GM23248 (cell line): ENCODE measurements around the gene FAF2. TPM values are rescaled to one million over a fixed set of nuclear protein-coding genes. Genes with fewer than 3 reads are reported as not detected.

ENCODE experiments used
- DNase-seq: peaks from one replicate; pipeline ENCODE4 v3.0.0-alpha.2; 2015
- H2AFZ ChIP-seq: fragments of 200-600 bp; sonication (generic); 2 replicates; pipeline ENCODE4 v1.6.1; 2016; ENCODE audit warnings: antibody characterized with exemption
- H3F3A ChIP-seq: fragments of 200-600 bp; sonication (generic); 2 replicates; pipeline ENCODE4 v1.6.1; 2016; ENCODE audit warnings: mild to moderate bottlenecking, antibody characterized with exemption, mixed run types; ENCODE audit not compliant: insufficient read depth
- H3K27ac ChIP-seq: fragments of 200-600 bp; sonication (generic); 2 replicates; pipeline ENCODE4 v1.5.1; 2016; ENCODE audit warnings: mild to moderate bottlenecking
- H3K27me3 ChIP-seq: fragments of 200-600 bp; sonication (generic); replicated peaks from 2 replicates; pipeline ENCODE4 v1.6.1; 2016; ENCODE audit warnings: mild to moderate bottlenecking; ENCODE audit not compliant: insufficient read depth
- H3K36me3 ChIP-seq: fragments of 200-600 bp; sonication (generic); 2 replicates; pipeline ENCODE4 v1.6.1; 2016; ENCODE audit warnings: low read depth, mild to moderate bottlenecking
- H3K4me1 ChIP-seq: fragments of 200-600 bp; sonication (generic); 2 replicates; pipeline ENCODE4 v1.6.1; 2016; ENCODE audit warnings: mild to moderate bottlenecking; ENCODE audit not compliant: insufficient read depth
- H3K4me2 ChIP-seq: fragments of 200-600 bp; sonication (generic); one replicate; pipeline ENCODE4 v1.6.1; 2016; ENCODE audit warnings: mild to moderate bottlenecking; ENCODE audit not compliant: unreplicated experiment
- H3K4me3 ChIP-seq: fragments of 200-600 bp; sonication (generic); 2 replicates; pipeline ENCODE4 v1.5.1; 2016; ENCODE audit warnings: mild to moderate bottlenecking
- H3K79me2 ChIP-seq: fragments of 200-600 bp; sonication (generic); 2 replicates; pipeline ENCODE4 v1.6.1; 2016; ENCODE audit warnings: mild to moderate bottlenecking; ENCODE audit not compliant: insufficient read depth
- H3K9ac ChIP-seq: fragments of 200-600 bp; sonication (generic); 2 replicates; pipeline ENCODE4 v1.6.1; 2016; ENCODE audit warnings: mild to moderate bottlenecking
- H3K9me2 ChIP-seq: fragments of 200-600 bp; sonication (generic); 2 replicates; pipeline ENCODE4 v1.6.1; 2016; ENCODE audit warnings: mixed run types, mild to moderate bottlenecking, moderate library complexity; ENCODE audit not compliant: insufficient read depth
- H3K9me3 ChIP-seq: fragments of 200-600 bp; sonication (generic); one replicate; pipeline ENCODE4 v1.6.1; 2017; ENCODE audit warnings: low read depth
- H4K20me1 ChIP-seq: fragments of 200-600 bp; sonication (generic); 2 replicates; pipeline ENCODE4 v1.6.0; 2016; ENCODE audit not compliant: insufficient read depth
- EZH2 ChIP-seq: fragments of 200-600 bp; sonication (generic); IDR thresholded peaks from 2 replicates; pipeline ENCODE4 v1.6.1; 2018; ENCODE audit warnings: antibody characterized with exemption, mild to moderate bottlenecking; ENCODE audit not compliant: insufficient read depth, poor library complexity, severe bottlenecking
- EZH2phosphoT487 ChIP-seq: fragments of 200-600 bp; sonication (generic); IDR thresholded peaks from 2 replicates; pipeline ENCODE4 v1.6.1; 2018; ENCODE audit warnings: antibody characterized with exemption, moderate library complexity, mild to moderate bottlenecking, low read depth; ENCODE audit not compliant: insufficient read depth
- WGBS, 2 experiments: methylation state at CpG; one replicate each; pipeline ENCODE4 v1.1.6; 2015 to 2017; ENCODE audit warnings: low lambda C conversion rate in 2 of 2, low coverage in 1 of 2; ENCODE audit errors: missing lambda C conversion rate in 2 of 2; 5-methylcytosine and 5-hydroxymethylcytosine counted together
- in situ Hi-C: fragments of 300-500 bp; cut with MboI; formaldehyde crosslinking; loops from 2 replicates; pipeline ENCODE4 v1.15.0; 2020
- polyA plus RNA-seq: library from polyadenylated mRNA; unstranded; fragments of >200 nt; fragmentation: Nextera tagmentation; extraction: Ambion mirVana; gene quantifications from 2 replicates; pipeline ENCODE4 v1.2.1, GENCODE V29; 2016
- total RNA-seq: library from RNA; depleted of rRNA; stranded (reverse); fragments of >200 nt; shearing (Covaris generic); gene quantifications from 2 replicates; pipeline ENCODE4 v1.2.3, GENCODE V29; 2014

The FAF2 gene
- total and polyA plus RNA-seq, 2 experiments from 2014 or later: 45.0 to 45.4 TPM

GRCh38 chr5:176534640-176535039 lies 86.5 kb downstream of the FAF2 start:
- Histone ChIP-seq H4K20me1 (no peaks in the 10 kb centered on the region), H3K4me1 (peaks cover 11% of the 10 kb centered on the region), H3K79me2 (peaks cover 38% of the 10 kb centered on the region), H3K27me3 (no peaks in the 10 kb centered on the region), H3F3A (peaks cover 11% of the 10 kb centered on the region), H2AFZ (no peak overlapping the region), H3K4me3 (no peak overlapping the region), H3K27ac (no peak overlapping the region), H3K4me2 (no peak overlapping the region), H3K36me3 (no peaks in the 10 kb centered on the region), H3K9me3 (no peaks in the 10 kb centered on the region), H3K9ac (no peak overlapping the region), H3K9me2 (no peaks in the 10 kb centered on the region)
- in situ Hi-C loops: no loop called here
- TF ChIP-seq EZH2phosphoT487 (no peak), EZH2 (no peak)
- WGBS, 2 experiments: 94 to 97% methylated on average over 4 of the region's 4 CpGs
- DNase-seq: peak; percentile 22

GRCh38 chr5:176535101-176535663 lies 87.0 kb downstream of the FAF2 start:
- Histone ChIP-seq H2AFZ (peak overlapping the region; percentile 98), H3K4me2 (peak overlapping the region; percentile 84), H3F3A (peaks cover 11% of the 10 kb centered on the region), H3K36me3 (no peaks in the 10 kb centered on the region), H4K20me1 (no peaks in the 10 kb centered on the region), H3K4me3 (peak overlapping the region; percentile 98), H3K4me1 (peaks cover 11% of the 10 kb centered on the region), H3K79me2 (peaks cover 38% of the 10 kb centered on the region), H3K9ac (peak overlapping the region; percentile 91), H3K27ac (peak overlapping the region; percentile 90), H3K9me2 (no peaks in the 10 kb centered on the region), H3K9me3 (no peaks in the 10 kb centered on the region), H3K27me3 (no peaks in the 10 kb centered on the region)
- WGBS, 2 experiments: 36 to 50% methylated on average over 11 of the region's 11 CpGs
- DNase-seq: peak; percentile 56
- in situ Hi-C loops: no loop called here
- TF ChIP-seq EZH2: no peak
- TF ChIP-seq EZH2phosphoT487: no peak

- in situ Hi-C loops: no loop called here
- H3K79me2 ChIP-seq: peaks cover 38% of the 10 kb centered on the region
These were observed 87.5 kb downstream of the FAF2 start for GRCh38 chr5:176535664-176536131.

GRCh38 chr5:176536132-176536901 lies 88.1 kb downstream of the FAF2 start:
- TF ChIP-seq EZH2phosphoT487 (no peak), EZH2 (no peak)
- no peaks in the 10 kb centered on the region for H3K27me3 ChIP-seq
- no peaks in the 10 kb centered on the region for H3K9me3 ChIP-seq
- peak overlapping the region; percentile 90 for H3K27ac ChIP-seq
- peak overlapping the region; percentile 98 for H2AFZ ChIP-seq
- H3F3A ChIP-seq: peaks cover 11% of the 10 kb centered on the region
- peak; percentile 92 for DNase-seq
- H3K4me3 ChIP-seq: peak overlapping the region; percentile 98
- H4K20me1 ChIP-seq: no peaks in the 10 kb centered on the region
- H3K4me1 ChIP-seq: peaks cover 11% of the 10 kb centered on the region
- peak overlapping the region; percentile 84 for H3K4me2 ChIP-seq
- peak overlapping the region; percentile 91 for H3K9ac ChIP-seq
- 1 to 2% methylated on average over 33 to 42 of the region's 43 CpGs for WGBS, 2 experiments
- H3K79me2 ChIP-seq: peaks cover 38% of the 10 kb centered on the region
- H3K36me3 ChIP-seq: no peaks in the 10 kb centered on the region
- in situ Hi-C loops: no loop called here
- no peaks in the 10 kb centered on the region for H3K9me2 ChIP-seq

More at GRCh38 chr5:176535664-176536131, 87.5 kb downstream of the FAF2 start:
- 4 to 5% methylated on average over 9 of the region's 9 CpGs for whole genome bisulfite sequencing, 2 experiments
- Histone ChIP-seq H3K27ac (peak overlapping the region; percentile 90), H3K36me3 (no peaks in the 10 kb centered on the region), H3K4me3 (peak overlapping the region; percentile 98), H3K9me2 (no peaks in the 10 kb centered on the region), H3K4me1 (peaks cover 11% of the 10 kb centered on the region), H2AFZ (peak overlapping the region; percentile 98), H3K4me2 (peak overlapping the region; percentile 84), H4K20me1 (no peaks in the 10 kb centered on the region), H3K27me3 (no peaks in the 10 kb centered on the region), H3K9me3 (no peaks in the 10 kb centered on the region), H3K9ac (peak overlapping the region; percentile 91), H3F3A (peaks cover 11% of the 10 kb centered on the region)
- peak; percentile 37 for DNase-seq
- TF ChIP-seq EZH2phosphoT487 (no peak), EZH2 (no peak)
